Effector CD4-positive, alpha-beta T cell (primary cell): ENCODE measurements around the gene CFAP299.
"Not testable (repeated sequence)": the region's sequence is repeated elsewhere in the genome, so short reads cannot be mapped to it uniquely, and the experiment has no call there.

Experiments
- DNase-seq: peaks from one replicate; pipeline ENCODE4 v3.0.0-alpha.2; 2020

Gene CFAP299

GRCh38 chr4:80749558-80749957 is 414.0 kb downstream of the CFAP299 start:
- not testable (repeated sequence) for DNase-seq

- no peak for DNase-seq
Measured at GRCh38 chr4:80751200-80751599, 415.7 kb downstream of the CFAP299 start.

- DNase-seq = no peak
Measured at GRCh38 chr4:80767944-80768343, 432.4 kb downstream of the CFAP299 start.

- no peak for DNase-seq
Measured at GRCh38 chr4:80776168-80776567, 440.6 kb downstream of the CFAP299 start.

- DNase-seq = no peak
Measured at GRCh38 chr4:80781431-80781830, 445.9 kb downstream of the CFAP299 start.

- no peak for DNase-seq
Measured at GRCh38 chr4:80787306-80787705, 451.8 kb downstream of the CFAP299 start.

GRCh38 chr4:80788798-80789197 is 453.3 kb downstream of the CFAP299 start:
- DNase-seq = no peak

- DNase-seq = no peak
Measured at GRCh38 chr4:80790152-80790551, 454.6 kb downstream of the CFAP299 start.

GRCh38 chr4:80793660-80794059 is 458.1 kb downstream of the CFAP299 start:
- not testable (repeated sequence) for DNase-seq

- DNase-seq = no peak
Measured at GRCh38 chr4:80798082-80798481, 462.6 kb downstream of the CFAP299 start.

GRCh38 chr4:80800719-80801118 is 465.2 kb downstream of the CFAP299 start:
- DNase-seq = not testable (repeated sequence)

- DNase-seq = no peak
Measured at GRCh38 chr4:80803337-80803736, 467.8 kb downstream of the CFAP299 start.

- no peak for DNase-seq
Measured at GRCh38 chr4:80806472-80806871, 470.9 kb downstream of the CFAP299 start.

- no peak for DNase-seq
Measured at GRCh38 chr4:80809039-80809729, 473.7 kb downstream of the CFAP299 start.

GRCh38 chr4:80811406-80811805 is 475.9 kb downstream of the CFAP299 start:
- DNase-seq = no peak

- no peak for DNase-seq
Measured at GRCh38 chr4:80812145-80812544, 476.6 kb downstream of the CFAP299 start.

GRCh38 chr4:80814266-80814665 is 478.7 kb downstream of the CFAP299 start:
- no peak for DNase-seq

GRCh38 chr4:80831383-80832361 is 496.1 kb downstream of the CFAP299 start:
- DNase-seq = no peak

- no peak for DNase-seq
Measured at GRCh38 chr4:80839281-80839680, 503.8 kb downstream of the CFAP299 start.

GRCh38 chr4:80839792-80840191 is 504.3 kb downstream of the CFAP299 start:
- no peak for DNase-seq

- DNase-seq = no peak
Measured at GRCh38 chr4:80840396-80840795, 504.9 kb downstream of the CFAP299 start.

GRCh38 chr4:80841587-80842281 is 506.2 kb downstream of the CFAP299 start:
- DNase-seq = no peak

- no peak for DNase-seq
Measured at GRCh38 chr4:80846210-80846609, 510.7 kb downstream of the CFAP299 start.
